ENCODE results near the gene PCCA.
"Not testable (repeated sequence)": the region's sequence is repeated elsewhere in the genome, so short reads cannot be mapped to it uniquely, and the experiment has no call there.

PCCA gene

GRCh38 chr13:100362781-100363180, 273.9 kb downstream of the PCCA start:
- no peak for DNase-seq (ENCODE audit: low read depth)

GRCh38 chr13:100363285-100363711, 274.4 kb downstream of the PCCA start:
- DNase-seq (ENCODE audit: low read depth): no peak

- DNase-seq (ENCODE audit: low read depth): no peak
Measured at GRCh38 chr13:100363874-100364273, 275.0 kb downstream of the PCCA start.

- DNase-seq (ENCODE audit: low read depth): no peak
Measured at GRCh38 chr13:100364591-100364990, 275.7 kb downstream of the PCCA start.

DNA sequence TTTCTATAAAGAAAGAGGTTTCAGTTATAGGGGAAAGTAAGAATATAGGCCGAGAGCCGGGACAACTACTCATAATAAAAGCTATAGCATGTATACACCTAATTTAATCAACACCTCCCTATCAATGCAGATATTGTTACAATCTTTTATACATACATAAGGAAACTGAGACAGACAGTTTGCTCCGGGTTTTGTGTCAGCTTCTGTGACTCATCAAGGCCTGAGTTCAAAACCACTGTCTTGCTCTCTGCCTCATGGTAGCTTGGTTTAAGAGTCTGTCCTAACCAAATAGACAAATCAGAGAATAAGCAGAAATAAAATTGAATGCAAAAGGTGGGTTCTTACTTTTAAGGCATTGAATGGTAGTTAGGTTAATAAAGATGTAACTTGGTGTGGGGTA, 276.8 kb downstream of the PCCA start:
- DNase-seq (ENCODE audit: low read depth): no peak

- no peak for DNase-seq (ENCODE audit: low read depth)
Measured at GRCh38 chr13:100378533-100378932, 289.6 kb downstream of the PCCA start.

DNA sequence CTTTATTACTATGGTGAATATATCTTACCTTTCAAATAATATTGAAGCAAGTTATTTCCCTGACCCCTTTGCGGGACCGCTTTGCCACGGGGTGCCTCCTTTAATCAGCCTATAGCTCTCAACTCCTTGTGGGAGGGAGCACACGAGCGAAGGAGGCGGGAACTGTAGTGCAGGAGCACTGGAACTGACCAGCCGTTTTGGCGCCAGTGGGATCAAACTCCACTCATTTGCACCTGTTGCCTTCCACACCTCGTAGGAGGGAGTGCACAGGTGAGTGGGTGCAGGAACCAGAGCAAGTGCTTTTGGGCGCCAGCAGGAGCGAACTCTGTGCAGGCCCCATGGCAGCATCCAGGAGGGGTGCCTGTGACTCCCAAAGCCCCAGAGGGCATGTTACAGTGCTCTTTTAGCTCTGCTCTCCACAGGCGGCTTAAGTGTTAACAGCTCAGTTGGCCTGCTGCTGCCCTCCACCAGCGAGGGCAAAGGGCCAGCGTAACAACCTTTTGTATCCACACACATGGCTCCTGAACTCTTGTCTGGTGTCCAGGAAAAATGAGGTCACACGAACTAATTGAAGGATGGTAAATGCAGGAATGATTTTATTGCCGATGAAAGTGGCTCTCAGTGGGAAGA, 292.8 kb downstream of the PCCA start:
- DNase-seq (ENCODE audit: low read depth): no peak

DNA sequence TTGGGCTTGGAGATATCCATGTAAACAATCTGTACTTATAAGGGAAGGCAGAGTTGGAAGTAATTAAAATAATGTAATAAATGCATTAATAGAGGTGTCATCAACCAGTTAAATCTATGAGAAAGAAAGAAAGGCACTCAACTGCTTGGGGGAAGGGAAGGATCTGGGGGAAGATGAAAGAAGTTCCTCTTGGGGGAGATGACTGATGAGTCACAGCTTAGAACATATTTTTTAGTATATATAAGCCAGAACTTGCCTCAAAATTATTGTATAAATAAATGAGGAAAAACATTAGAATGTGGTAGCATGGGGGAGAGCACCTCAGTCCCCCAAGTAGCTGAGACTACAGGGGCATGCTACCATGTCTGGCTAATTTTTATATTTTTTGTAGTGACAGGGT, 293.9 kb downstream of the PCCA start:
- DNase-seq (ENCODE audit: low read depth): no peak

DNA sequence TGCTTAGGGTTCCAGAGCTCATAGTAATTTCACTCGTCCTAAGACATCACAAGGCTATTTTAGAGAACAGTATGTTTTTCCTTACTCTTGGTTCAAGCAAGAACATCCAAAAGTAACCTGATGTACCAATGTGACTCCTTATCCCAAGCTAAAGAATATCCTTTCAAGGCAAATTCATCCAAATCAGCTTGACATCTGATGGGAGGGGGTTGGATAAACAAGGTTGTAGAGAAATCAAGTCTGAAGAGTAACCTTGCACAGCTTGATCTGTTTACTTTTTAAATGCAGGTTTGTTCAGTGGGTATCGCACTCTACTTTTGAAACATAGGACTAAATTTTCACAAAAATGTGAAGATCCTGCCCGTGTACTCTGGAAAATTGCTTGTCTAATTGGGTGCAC, 298.5 kb downstream of the PCCA start:
- DNase-seq (ENCODE audit: low read depth): no peak

DNA sequence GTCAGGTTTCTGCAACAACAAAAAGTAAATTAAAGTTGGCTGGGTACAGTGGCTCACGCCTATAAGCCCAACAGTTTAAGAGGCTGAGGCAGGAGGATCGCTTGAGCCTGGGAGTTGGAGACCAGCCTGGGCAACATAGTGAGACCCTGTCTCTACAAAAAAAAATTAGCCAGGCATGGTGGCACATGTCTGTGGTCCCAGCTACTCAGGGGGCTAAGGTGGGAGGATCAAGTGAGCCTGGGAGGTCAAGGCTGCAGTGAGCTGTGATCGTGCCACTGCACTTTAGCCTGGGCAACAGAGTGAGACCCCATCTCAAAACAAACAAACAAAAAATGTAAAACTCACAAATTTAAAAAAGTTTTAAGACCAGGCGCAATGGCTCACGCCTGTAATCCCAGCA, 299.3 kb downstream of the PCCA start:
- DNase-seq (ENCODE audit: low read depth): not testable (repeated sequence)

- no peak for DNase-seq (ENCODE audit: low read depth)
Measured at GRCh38 chr13:100388923-100389322, 300.0 kb downstream of the PCCA start.

- DNase-seq (ENCODE audit: low read depth): no peak
Measured at GRCh38 chr13:100389617-100390016, 300.7 kb downstream of the PCCA start.

- peak; percentile 94 for DNase-seq (ENCODE audit: low read depth)
Measured at GRCh38 chr13:100392709-100393630, 304.1 kb downstream of the PCCA start.

DNA sequence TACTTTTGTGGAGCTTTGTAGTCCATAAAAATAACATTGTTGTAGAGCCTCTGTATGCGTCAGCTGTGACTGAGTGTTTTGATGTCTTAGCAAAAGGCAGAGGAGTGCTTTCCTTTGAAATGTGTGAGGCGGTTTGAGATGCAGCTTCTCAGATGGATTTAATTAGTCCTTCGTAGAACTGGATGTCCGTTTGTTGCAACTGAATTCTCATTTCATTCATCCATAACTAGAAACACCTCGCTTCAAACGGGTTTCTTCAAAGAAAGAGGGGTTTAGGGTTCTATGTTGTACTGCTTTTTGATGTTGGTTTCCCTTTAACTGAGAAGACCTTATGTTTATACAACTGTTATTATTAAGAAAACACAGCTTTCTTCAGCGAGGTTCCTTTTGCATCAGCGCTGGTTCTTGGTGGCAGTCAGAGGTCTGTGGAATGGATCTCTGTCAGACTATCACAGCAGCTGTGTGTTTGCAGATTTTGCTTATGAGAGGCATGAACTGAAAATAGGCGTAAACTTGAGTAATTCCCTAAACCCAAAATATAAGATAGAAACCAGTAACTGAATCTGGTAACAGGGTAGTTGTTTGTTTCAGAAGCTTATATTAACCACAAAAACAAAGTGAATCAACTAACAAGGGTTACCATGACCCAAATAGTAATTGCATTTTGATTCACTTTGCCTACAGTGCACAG, 305.3 kb downstream of the PCCA start:
- peak; percentile 48 for DNase-seq (ENCODE audit: low read depth)

DNA sequence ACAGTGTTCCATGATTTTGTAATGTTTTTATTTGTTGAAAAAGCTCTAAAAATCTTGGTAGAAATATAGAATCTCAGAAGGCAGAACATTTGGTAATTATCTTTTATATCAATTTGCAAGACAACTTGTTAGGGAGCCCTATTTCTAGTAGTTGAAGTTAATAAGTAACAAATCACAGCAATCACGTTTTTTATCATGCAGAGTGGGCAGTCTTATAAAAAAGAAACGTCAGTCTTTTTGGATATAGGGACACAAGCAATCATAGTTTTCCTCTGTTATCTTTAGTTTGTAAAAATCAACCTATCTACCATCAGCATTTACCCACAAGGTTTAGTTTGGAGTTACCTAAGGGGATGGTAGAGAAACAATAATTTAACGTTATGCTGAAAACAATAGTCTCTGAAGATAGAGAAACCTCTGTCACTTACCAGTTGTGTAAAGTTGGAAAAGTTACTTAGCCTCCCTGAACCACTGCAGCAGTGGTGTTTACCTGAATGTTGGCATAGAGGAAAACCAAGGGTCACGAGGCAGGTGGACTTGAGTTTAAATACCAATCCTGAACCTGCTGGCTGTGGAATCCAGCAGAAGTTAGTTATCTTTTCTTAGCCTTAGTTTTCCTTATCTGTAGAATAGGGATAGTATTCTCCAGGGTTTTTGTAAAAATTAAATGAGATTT, 306.9 kb downstream of the PCCA start:
- DNase-seq (ENCODE audit: low read depth): no peak

DNA sequence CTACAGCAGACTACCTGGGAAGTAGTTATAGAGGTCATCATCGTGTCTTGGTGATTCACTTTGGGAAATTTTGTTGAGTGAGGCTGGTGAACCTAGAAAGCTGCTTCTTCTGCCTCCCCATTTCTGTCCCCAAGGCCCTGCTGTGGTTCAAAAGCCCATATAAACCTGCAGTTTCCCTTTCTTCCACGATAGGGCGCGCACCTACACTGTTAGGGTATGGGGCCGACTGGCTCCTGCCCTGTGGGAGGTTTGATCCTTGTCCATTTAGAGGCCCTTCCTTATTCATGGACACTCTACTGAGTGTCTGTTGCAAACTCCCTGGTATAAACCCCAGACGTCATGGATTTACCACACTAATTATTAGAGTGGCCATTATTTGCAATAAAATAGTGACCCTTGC, 307.9 kb downstream of the PCCA start:
- DNase-seq (ENCODE audit: low read depth): no peak

DNA sequence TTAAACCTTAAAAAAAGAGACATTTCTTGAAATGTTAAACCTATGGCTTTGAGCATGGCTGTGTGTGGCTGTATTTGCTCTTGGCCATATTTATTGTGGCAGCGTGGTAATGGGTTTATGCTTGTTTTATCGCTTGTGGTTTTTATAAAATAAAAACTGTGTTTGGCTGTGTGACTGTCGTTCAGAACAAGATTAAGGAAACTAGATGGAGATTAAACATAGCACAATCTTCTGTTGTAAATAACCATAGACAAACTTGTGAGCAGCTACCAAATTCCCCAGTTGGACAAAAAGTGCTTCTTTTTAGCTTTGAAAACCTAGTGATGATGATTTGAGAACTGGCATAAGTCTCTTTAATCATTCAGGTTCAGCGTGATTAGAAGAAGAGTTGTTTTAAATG, 308.7 kb downstream of the PCCA start:
- DNase-seq (ENCODE audit: low read depth): no peak

DNA sequence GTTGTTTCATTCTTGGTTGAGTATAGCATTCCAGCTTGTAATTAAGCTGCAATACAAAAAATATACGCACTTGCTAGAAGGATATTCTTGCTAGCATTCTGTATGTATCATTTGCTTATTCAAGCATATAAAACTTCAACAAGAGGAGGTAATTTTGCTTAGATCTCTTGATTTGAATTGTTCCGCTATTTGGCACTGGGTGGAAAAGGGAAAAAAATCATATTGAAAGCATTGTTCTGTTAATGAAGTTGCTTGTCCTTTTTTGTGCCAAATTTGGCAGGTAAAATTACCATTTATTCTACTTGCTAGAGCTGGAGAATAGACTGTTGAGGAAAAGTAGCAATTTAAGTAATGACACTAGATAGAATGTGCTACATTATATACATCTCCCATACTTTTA, 309.5 kb downstream of the PCCA start:
- DNase-seq (ENCODE audit: low read depth): no peak

DNA sequence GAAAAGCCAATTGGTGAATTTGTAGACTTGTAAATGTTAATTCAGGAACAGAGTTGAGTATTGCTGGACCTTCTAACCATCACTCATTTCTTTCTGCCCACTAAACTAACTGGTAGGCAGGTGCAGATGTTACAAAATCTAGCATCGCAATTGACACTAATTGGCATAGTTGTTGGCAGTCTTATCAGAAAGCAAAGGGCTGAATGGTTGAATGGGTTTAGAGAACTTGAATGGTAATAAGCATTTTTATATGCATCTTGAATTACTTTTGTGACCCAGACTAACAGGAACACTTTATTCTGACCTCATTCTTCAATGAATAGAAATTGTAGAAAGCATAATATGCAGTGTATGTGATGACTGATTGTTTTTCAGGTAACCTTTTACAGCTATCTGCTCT, 310.6 kb downstream of the PCCA start:
- no peak for DNase-seq (ENCODE audit: low read depth)

DNA sequence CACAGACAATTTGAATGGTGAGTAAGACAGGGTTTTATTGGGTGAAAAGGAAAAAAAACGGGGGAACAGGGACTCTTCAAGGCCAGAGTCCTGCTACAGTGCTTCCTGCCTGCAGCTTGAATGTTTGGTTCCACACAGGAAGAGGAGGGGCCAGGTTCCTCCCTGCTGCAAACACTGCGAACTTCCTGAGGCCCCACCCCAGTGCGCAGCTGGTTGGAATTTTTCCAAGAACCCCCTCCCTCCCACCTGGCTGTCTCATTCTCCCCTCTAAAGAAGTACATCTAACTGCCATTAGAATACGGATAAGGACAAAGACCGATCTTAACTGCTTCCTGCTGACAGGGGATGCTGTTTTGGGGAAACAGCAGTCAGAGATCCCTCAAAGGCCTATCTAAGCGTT, 314.8 kb downstream of the PCCA start:
- DNase-seq (ENCODE audit: low read depth): no peak

DNA sequence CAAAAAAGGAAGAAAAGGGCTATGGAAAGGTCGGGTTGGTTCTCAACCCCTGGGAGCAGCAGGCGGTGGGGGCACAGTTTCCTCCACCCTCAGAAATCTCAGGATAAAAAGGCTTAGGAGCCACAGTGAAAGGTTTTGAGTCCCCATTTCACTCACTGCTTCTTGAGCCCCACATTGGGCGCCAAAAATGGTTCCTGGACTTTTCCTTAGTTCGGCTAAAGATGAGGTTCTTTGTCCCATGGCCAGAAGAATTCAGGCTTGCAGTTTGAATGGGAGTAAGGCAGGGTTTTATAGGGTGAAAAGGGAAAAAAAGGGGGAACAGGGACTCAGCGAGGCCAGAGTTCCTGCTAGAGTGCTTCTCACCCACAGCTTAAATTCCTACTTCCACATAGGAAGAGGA, 320.2 kb downstream of the PCCA start:
- DNase-seq (ENCODE audit: low read depth): no peak

DNA sequence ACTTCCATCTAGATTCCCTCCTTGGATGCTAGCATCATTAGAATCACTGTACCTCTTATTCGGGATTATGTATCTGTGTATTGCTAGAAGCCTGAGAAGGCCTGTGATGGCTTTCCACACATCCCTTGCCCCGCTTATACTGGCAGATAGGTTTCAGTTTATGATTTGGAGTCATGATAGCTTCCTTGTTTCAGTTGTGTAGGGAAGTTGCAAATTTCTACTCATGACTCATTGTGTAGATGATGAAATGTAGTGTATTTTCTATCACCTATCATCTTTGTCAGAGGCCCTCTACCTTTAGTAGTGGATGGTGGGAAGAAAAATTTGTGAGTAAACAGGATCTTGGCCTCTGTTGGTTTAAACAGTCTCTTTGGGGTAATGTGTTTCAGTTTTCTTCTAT, 334.5 kb downstream of the PCCA start:
- no peak for DNase-seq (ENCODE audit: low read depth)

Measured in HS-27A (cell line).